Measurements from ENCODE around the gene ROR1.

Gene ROR1

DNA sequence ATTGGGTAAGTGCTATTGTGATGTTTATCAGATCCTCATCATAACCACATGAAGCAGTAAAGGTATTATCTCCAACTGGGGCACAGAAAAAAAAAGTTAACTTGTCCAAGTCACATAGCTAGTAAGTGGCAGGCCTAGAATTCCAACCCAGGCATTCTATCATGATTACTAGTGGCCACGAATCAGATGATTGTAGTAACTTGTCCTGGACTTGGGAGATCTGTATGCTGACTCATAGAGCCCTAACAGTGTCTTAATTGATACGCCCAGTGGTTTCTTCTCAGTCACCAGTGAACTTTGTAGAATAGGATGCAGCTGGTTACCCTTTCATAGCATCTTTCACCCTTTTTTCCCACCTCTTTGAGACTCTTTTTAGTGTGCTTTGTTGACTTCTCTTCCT lies 338.5 kb downstream of the ROR1 start:
- Histone ChIP-seq H3K4ac (ENCODE audit: low read depth in 1 of 2, low read length in 2 of 2) (no peak overlapping the region), H3K4me3 (ENCODE audit: insufficient read depth in 1 of 2, low read depth in 1 of 2, low read length in 2 of 2) (no peak overlapping the region), H4K8ac (ENCODE audit: low read length) (no peak overlapping the region), H3K36me3 (ENCODE audit: control insufficient read depth in 1 of 2, insufficient read depth in 2 of 2, low read depth in 1 of 2, low read length in 2 of 2) (no peaks in the 10 kb centered on the region), H3K27me3 (ENCODE audit: control insufficient read depth in 1 of 2, insufficient read depth in 1 of 2, low read length in 2 of 2) (no peaks in the 10 kb centered on the region), H2BK5ac (ENCODE audit: low read depth, low read length, poor library complexity, severe bottlenecking) (no peak overlapping the region), H2BK120ac (ENCODE audit: low read depth, low read length) (no peak overlapping the region), H2AFZ (ENCODE audit: low read depth, low read length) (no peak overlapping the region), H3K23ac (ENCODE audit: low read length in 2 of 2) (no peak overlapping the region), H2BK12ac (ENCODE audit: low read length in 2 of 2) (no peak overlapping the region), H3K4me1 (ENCODE audit: control insufficient read depth, insufficient read depth, low read depth, low read length) (peaks cover 2% of the 10 kb centered on the region), H3K14ac (ENCODE audit: low read length in 2 of 2) (no peak overlapping the region), H3K9ac (ENCODE audit: low read length) (no peak overlapping the region), H3K9me3 (ENCODE audit: control insufficient read depth, low read length) (no peaks in the 10 kb centered on the region), H2BK15ac (ENCODE audit: low read depth, poor library complexity, severe bottlenecking) (no peak overlapping the region), H4K91ac (ENCODE audit: low read length) (no peak overlapping the region), H2AK5ac (ENCODE audit: low read length, severe bottlenecking) (no peak overlapping the region), H3K4me2 (ENCODE audit: low read length, poor library complexity, severe bottlenecking) (no peak overlapping the region), H3K79me1 (replicated peaks; ENCODE audit: low read length, poor library complexity, severe bottlenecking) (no peaks in the 10 kb centered on the region), H3K27ac (ENCODE audit: low read length, poor library complexity, severe bottlenecking) (no peak overlapping the region), H3K18ac (ENCODE audit: low read depth in 1 of 2, low read length in 2 of 2) (no peak overlapping the region)
- DNase-seq, result peak; percentile 78
- 24% methylated on average over 2 of the region's 2 CpGs for WGBS

DNA sequence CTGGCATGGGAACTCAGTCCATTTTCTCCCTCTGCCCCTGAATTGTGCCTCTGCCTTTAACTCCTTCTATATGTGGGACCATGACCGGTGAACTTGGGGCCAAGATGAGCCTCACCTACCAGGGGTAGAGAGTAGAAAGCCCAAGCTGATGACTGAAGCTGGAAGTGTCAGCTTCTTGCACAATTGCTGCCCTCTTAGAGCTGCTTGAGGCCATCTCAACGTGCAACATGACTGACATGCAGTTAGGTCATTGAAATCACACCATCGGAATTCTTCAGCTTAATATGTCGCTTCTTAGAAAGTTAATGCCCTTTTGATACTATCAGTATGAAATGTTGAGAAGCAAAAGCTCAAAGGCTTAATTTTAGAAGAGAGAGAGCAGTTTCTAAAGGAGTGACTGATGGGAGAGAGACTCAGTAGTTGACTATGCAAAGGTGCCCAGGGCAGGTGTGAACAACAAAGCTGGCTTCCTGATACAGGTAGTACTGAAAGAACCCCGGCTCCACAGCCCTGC lies 340.3 kb downstream of the ROR1 start:
- Histone ChIP-seq H3K27me3 (ENCODE audit: control insufficient read depth in 1 of 2, insufficient read depth in 1 of 2, low read length in 2 of 2) (no peaks in the 10 kb centered on the region), H3K9ac (ENCODE audit: low read length) (no peak overlapping the region), H3K18ac (ENCODE audit: low read depth in 1 of 2, low read length in 2 of 2) (no peak overlapping the region), H3K27ac (ENCODE audit: low read length, poor library complexity, severe bottlenecking) (no peak overlapping the region), H3K4me2 (ENCODE audit: low read length, poor library complexity, severe bottlenecking) (no peak overlapping the region), H3K4ac (ENCODE audit: low read depth in 1 of 2, low read length in 2 of 2) (no peak overlapping the region), H3K9me3 (ENCODE audit: control insufficient read depth, low read length) (no peaks in the 10 kb centered on the region), H2AK5ac (ENCODE audit: low read length, severe bottlenecking) (no peak overlapping the region), H3K36me3 (ENCODE audit: control insufficient read depth in 1 of 2, insufficient read depth in 2 of 2, low read depth in 1 of 2, low read length in 2 of 2) (no peaks in the 10 kb centered on the region), H2BK15ac (ENCODE audit: low read depth, poor library complexity, severe bottlenecking) (peak overlapping the region; percentile 26), H3K79me1 (replicated peaks; ENCODE audit: low read length, poor library complexity, severe bottlenecking) (peaks cover 1% of the 10 kb centered on the region), H3K4me3 (ENCODE audit: insufficient read depth in 1 of 2, low read depth in 1 of 2, low read length in 2 of 2) (no peak overlapping the region), H2BK5ac (ENCODE audit: low read depth, low read length, poor library complexity, severe bottlenecking) (no peak overlapping the region), H3K4me1 (ENCODE audit: control insufficient read depth, insufficient read depth, low read depth, low read length) (peaks cover 2% of the 10 kb centered on the region), H2BK12ac (ENCODE audit: low read length in 2 of 2) (no peak overlapping the region), H3K23ac (ENCODE audit: low read length in 2 of 2) (no peak overlapping the region), H4K91ac (ENCODE audit: low read length) (no peak overlapping the region), H2BK120ac (ENCODE audit: low read depth, low read length) (no peak overlapping the region), H3K14ac (ENCODE audit: low read length in 2 of 2) (no peak overlapping the region), H2AFZ (ENCODE audit: low read depth, low read length) (no peak overlapping the region), H4K8ac (ENCODE audit: low read length) (no peak overlapping the region)
- no peak for DNase-seq
- 95% methylated on average over 5 of the region's 5 CpGs for WGBS

DNA sequence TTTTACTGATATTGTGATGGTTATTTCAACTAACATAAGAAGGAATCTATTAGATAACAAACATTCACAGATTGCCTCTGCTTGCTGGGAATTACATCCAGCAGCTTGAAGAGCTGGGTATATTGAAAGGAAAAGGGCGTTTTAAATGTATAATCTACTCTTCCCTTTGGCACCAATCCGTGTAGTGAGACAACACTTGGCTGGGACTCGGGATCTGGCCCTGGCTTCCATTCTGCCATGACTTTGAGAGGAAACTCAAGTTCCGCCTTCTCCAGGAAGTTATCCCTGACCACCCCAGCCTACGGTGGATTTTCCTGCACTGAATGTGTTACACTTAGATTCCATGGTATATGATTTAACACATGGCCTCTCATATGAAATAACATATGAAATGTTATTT lies 342.7 kb downstream of the ROR1 start:
- no peak overlapping the region for H3K23ac ChIP-seq (ENCODE audit: low read length in 2 of 2)
- no peak for DNase-seq
- H4K8ac ChIP-seq (ENCODE audit: low read length), result no peak overlapping the region
- no peak overlapping the region for H2BK5ac ChIP-seq (ENCODE audit: low read depth, low read length, poor library complexity, severe bottlenecking)
- no peak overlapping the region for H2AK5ac ChIP-seq (ENCODE audit: low read length, severe bottlenecking)
- no peak overlapping the region for H2AFZ ChIP-seq (ENCODE audit: low read depth, low read length)
- no peaks in the 10 kb centered on the region for H3K9me3 ChIP-seq (ENCODE audit: control insufficient read depth, low read length)
- H4K91ac ChIP-seq (ENCODE audit: low read length), result no peak overlapping the region
- H3K4me3 ChIP-seq (ENCODE audit: insufficient read depth in 1 of 2, low read depth in 1 of 2, low read length in 2 of 2), result no peak overlapping the region
- H3K27ac ChIP-seq (ENCODE audit: low read length, poor library complexity, severe bottlenecking), result no peak overlapping the region
- H2BK12ac ChIP-seq (ENCODE audit: low read length in 2 of 2), result no peak overlapping the region
- no peaks in the 10 kb centered on the region for H3K27me3 ChIP-seq (ENCODE audit: control insufficient read depth in 1 of 2, insufficient read depth in 1 of 2, low read length in 2 of 2)
- no peaks in the 10 kb centered on the region for H3K36me3 ChIP-seq (ENCODE audit: control insufficient read depth in 1 of 2, insufficient read depth in 2 of 2, low read depth in 1 of 2, low read length in 2 of 2)
- no peak overlapping the region for H2BK120ac ChIP-seq (ENCODE audit: low read depth, low read length)
- peak overlapping the region in 1 of 2 experiments; percentile 27 for H3K4ac ChIP-seq (ENCODE audit: low read depth in 1 of 2, low read length in 2 of 2)
- peaks cover 1% of the 10 kb centered on the region for H3K79me1 ChIP-seq (replicated peaks; ENCODE audit: low read length, poor library complexity, severe bottlenecking)
- WGBS, result 97% methylated on average over 4 of the region's 5 CpGs
- no peak overlapping the region for H3K4me2 ChIP-seq (ENCODE audit: low read length, poor library complexity, severe bottlenecking)
- H3K4me1 ChIP-seq (ENCODE audit: control insufficient read depth, insufficient read depth, low read depth, low read length), result peaks cover 5% of the 10 kb centered on the region
- H2BK15ac ChIP-seq (ENCODE audit: low read depth, poor library complexity, severe bottlenecking), result no peak overlapping the region
- H3K9ac ChIP-seq (ENCODE audit: low read length), result no peak overlapping the region
- no peak overlapping the region for H3K18ac ChIP-seq (ENCODE audit: low read depth in 1 of 2, low read length in 2 of 2)
- no peak overlapping the region for H3K14ac ChIP-seq (ENCODE audit: low read length in 2 of 2)

DNA sequence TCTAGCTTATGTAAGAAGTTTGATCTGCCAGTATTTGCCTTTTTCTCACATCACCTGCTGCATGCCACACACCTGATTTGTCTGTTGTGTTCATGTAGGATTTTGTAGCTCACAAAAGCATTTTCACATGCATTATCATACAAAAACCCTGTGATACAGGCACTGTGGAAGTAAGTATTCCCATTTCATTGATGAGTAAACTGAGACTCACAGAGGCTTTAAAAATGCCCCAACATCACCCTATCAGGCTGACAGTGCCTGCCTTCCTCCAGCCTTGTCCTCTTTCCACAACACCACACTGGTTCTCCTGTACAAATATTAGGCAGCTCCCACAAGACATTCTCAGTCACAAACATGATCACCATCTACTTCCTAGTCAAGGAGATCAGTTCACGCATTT lies 343.7 kb downstream of the ROR1 start:
- H2AFZ ChIP-seq (ENCODE audit: low read depth, low read length), result no peak overlapping the region
- 45% methylated on average over 1 of the region's 1 CpG for WGBS
- no peak overlapping the region for H2BK5ac ChIP-seq (ENCODE audit: low read depth, low read length, poor library complexity, severe bottlenecking)
- no peak overlapping the region for H3K27ac ChIP-seq (ENCODE audit: low read length, poor library complexity, severe bottlenecking)
- H3K4me1 ChIP-seq (ENCODE audit: control insufficient read depth, insufficient read depth, low read depth, low read length), result peaks cover 6% of the 10 kb centered on the region
- H3K9ac ChIP-seq (ENCODE audit: low read length), result no peak overlapping the region
- DNase-seq, result no peak
- no peak overlapping the region for H3K14ac ChIP-seq (ENCODE audit: low read length in 2 of 2)
- H2AK5ac ChIP-seq (ENCODE audit: low read length, severe bottlenecking), result peak overlapping the region; percentile 22
- H3K79me1 ChIP-seq (replicated peaks; ENCODE audit: low read length, poor library complexity, severe bottlenecking), result peaks cover 1% of the 10 kb centered on the region
- H3K36me3 ChIP-seq (ENCODE audit: control insufficient read depth in 1 of 2, insufficient read depth in 2 of 2, low read depth in 1 of 2, low read length in 2 of 2), result no peaks in the 10 kb centered on the region
- H3K4ac ChIP-seq (ENCODE audit: low read depth in 1 of 2, low read length in 2 of 2), result no peak overlapping the region
- H3K27me3 ChIP-seq (ENCODE audit: control insufficient read depth in 1 of 2, insufficient read depth in 1 of 2, low read length in 2 of 2), result no peaks in the 10 kb centered on the region
- no peak overlapping the region for H4K8ac ChIP-seq (ENCODE audit: low read length)
- H2BK120ac ChIP-seq (ENCODE audit: low read depth, low read length), result no peak overlapping the region
- H3K4me2 ChIP-seq (ENCODE audit: low read length, poor library complexity, severe bottlenecking), result no peak overlapping the region
- no peak overlapping the region for H4K91ac ChIP-seq (ENCODE audit: low read length)
- H2BK15ac ChIP-seq (ENCODE audit: low read depth, poor library complexity, severe bottlenecking), result no peak overlapping the region
- no peak overlapping the region for H3K23ac ChIP-seq (ENCODE audit: low read length in 2 of 2)
- H3K9me3 ChIP-seq (ENCODE audit: control insufficient read depth, low read length), result no peaks in the 10 kb centered on the region
- no peak overlapping the region for H3K18ac ChIP-seq (ENCODE audit: low read depth in 1 of 2, low read length in 2 of 2)
- H2BK12ac ChIP-seq (ENCODE audit: low read length in 2 of 2), result no peak overlapping the region
- H3K4me3 ChIP-seq (ENCODE audit: insufficient read depth in 1 of 2, low read depth in 1 of 2, low read length in 2 of 2), result no peak overlapping the region
